Peyer's patch (tissue), 4 donors: Measurements from ENCODE around the gene NOXA1.

Experiments used
- POLR2A ChIP-seq, 2 donors: fragments of 450-650 bp; IDR thresholded peaks; one replicate each; pipeline ENCODE4 v1.5.1; 2017; ENCODE audit warnings: antibody characterized with exemption in 2 of 2, mild to moderate bottlenecking in 2 of 2, moderate library complexity in 2 of 2
- TF ChIP-seq, protein P1 (sequence below), 6 experiments: fragments of 450-650 bp in 4 of 6; fragments of 200-600 bp in 2 of 6; sonication (generic) in 1 of 6; IDR thresholded peaks; one replicate each; pipeline ENCODE4 v1.5.1; 2017 to 2019; ENCODE audit warnings: antibody characterized with exemption in 6 of 6, mild to moderate bottlenecking in 3 of 6, moderate library complexity in 1 of 6

DNA sequence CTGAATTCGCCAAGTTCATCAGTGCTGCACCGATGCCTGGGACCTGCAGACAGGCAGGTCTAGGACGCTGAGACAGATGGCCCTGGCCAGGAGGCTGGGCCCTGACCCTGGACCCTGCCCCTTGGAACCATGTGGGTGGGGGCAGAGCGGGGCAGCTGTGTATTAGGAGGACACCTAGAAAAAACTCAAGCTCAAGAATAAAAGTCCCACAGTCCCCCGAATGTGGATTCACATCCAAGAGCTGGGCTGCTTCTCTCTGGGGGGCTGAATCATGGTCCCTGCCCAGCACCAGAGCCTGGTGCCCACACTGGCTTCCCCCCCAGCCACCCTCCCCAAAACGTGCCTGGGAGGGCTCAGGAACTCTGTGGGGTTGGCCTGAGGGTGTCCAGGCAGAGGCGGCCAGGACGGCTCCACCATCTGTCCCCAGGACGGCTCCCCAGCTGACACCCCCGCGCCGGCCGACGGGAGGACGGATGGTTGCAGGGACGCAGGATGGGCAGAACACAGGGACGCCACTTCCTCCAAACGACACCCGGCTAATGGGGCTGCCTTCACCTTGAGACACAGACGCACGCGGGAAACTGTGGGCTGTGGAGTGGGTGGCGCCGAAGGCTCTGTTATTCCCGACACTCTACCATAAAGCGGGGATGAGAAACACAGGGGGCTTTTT is 35.2 kb upstream of the NOXA1 start:
- TF ChIP-seq, protein P1, sequence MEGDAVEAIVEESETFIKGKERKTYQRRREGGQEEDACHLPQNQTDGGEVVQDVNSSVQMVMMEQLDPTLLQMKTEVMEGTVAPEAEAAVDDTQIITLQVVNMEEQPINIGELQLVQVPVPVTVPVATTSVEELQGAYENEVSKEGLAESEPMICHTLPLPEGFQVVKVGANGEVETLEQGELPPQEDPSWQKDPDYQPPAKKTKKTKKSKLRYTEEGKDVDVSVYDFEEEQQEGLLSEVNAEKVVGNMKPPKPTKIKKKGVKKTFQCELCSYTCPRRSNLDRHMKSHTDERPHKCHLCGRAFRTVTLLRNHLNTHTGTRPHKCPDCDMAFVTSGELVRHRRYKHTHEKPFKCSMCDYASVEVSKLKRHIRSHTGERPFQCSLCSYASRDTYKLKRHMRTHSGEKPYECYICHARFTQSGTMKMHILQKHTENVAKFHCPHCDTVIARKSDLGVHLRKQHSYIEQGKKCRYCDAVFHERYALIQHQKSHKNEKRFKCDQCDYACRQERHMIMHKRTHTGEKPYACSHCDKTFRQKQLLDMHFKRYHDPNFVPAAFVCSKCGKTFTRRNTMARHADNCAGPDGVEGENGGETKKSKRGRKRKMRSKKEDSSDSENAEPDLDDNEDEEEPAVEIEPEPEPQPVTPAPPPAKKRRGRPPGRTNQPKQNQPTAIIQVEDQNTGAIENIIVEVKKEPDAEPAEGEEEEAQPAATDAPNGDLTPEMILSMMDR (IDR thresholded peaks at IDR 0.05), result no peak
- no peak for TF ChIP-seq POLR2A (IDR thresholded peaks at IDR 0.05)
